ENCODE results near the gene LTBP3. TPM values are rescaled to one million over a fixed set of nuclear protein-coding genes. Genes with fewer than 3 reads are reported as not detected.
A peak's percentile ranks its signal among the peaks of the same experiment; 100 is the strongest.

The LTBP3 gene
- total and polyA plus RNA-seq, 9 of the 15 experiments (the other 6 are each of a cell fraction or from before 2014, with no cell fraction given), result 0.06 to 20.5 (median 4.8) TPM

- no peak for TF ChIP-seq GTF2A2 (tag; IDR thresholded peaks at IDR 0.05)
- peak in 1 of 2 experiments; percentile 49; a peak in 1 of 4 replicates for TF ChIP-seq ARNT (IDR thresholded peaks at IDR 0.05)
- peak; percentile 91 for TF ChIP-seq TFAP4 (CRISPR knock-in tag; IDR thresholded peaks at IDR 0.05; ENCODE audit: borderline replicate concordance)
- no peak for TF ChIP-seq ARID3B (CRISPR knock-in tag; IDR thresholded peaks at IDR 0.05; ENCODE audit: borderline replicate concordance)
- no peak for TF ChIP-seq ZNF354B (CRISPR knock-in tag; IDR thresholded peaks at IDR 0.05)
- no peak for TF ChIP-seq ZNF232 (CRISPR knock-in tag; IDR thresholded peaks at IDR 0.05)
- TF ChIP-seq YBX1 (IDR thresholded peaks at IDR 0.05), result no peak
- TF ChIP-seq MAX (CRISPR knock-in tag; IDR thresholded peaks at IDR 0.05), result peak; percentile 28; the same call in 1 of the 2 replicates
- no peak for TF ChIP-seq THAP7 (CRISPR knock-in tag; IDR thresholded peaks at IDR 0.05)
- TF ChIP-seq FOS (IDR thresholded peaks at IDR 0.05; ENCODE audit: extremely low read depth, insufficient read length), result no peak
- no peak for TF ChIP-seq CGGBP1 (CRISPR knock-in tag; IDR thresholded peaks at IDR 0.05)
- TF ChIP-seq MXD1 (CRISPR knock-in tag; IDR thresholded peaks at IDR 0.05; ENCODE audit: borderline replicate concordance, poor library complexity, severe bottlenecking), result no peak
- no peak for TF ChIP-seq KAT2B (IDR thresholded peaks at IDR 0.05; ENCODE audit: low read depth, low read length)
- no peak for TF ChIP-seq NR1H2 (CRISPR knock-in tag; IDR thresholded peaks at IDR 0.05)
- no peak for TF ChIP-seq ZKSCAN1 (IDR thresholded peaks at IDR 0.05; ENCODE audit: low read depth, low read length)
- no peak for TF ChIP-seq TBP (optimal IDR thresholded peaks at IDR 0.05; ENCODE audit: low read depth, low read length)
- no peak for TF ChIP-seq SMAD3 (CRISPR knock-in tag; conservative IDR thresholded peaks at IDR 0.05)
- no peak for TF ChIP-seq ZNF740 (CRISPR knock-in tag; IDR thresholded peaks at IDR 0.05)
- no peak for TF ChIP-seq ZNF740 (tag; IDR thresholded peaks at IDR 0.05)
- no peak for TF ChIP-seq ZNF280B (CRISPR knock-in tag; IDR thresholded peaks at IDR 0.05)
Measured at GRCh38 chr11:65492637-65493366, 65.4 kb downstream of the LTBP3 start (continued).
